ENCODE data around the gene SLC9A9.

Gene SLC9A9

DNA sequence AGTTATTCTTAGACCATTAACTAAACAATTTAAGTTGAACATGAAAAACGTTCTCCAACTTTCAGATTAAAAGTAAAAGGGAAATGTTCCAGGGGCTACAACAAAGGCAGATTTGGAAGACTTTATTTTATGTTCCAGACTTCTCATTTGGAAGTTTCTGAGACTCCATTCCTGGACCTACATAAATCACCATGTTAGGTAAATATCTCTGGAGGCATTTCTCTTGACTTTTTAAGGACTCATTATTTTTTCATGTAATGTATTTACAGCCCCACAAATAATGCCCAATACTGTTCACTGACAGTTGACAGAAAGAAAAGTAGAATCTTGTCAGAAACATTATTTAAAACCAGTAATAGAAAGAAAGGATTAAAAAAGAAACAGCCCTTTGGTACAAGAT lies 352.1 kb downstream of the SLC9A9 start (continued):
- TF ChIP-seq, protein P1, sequence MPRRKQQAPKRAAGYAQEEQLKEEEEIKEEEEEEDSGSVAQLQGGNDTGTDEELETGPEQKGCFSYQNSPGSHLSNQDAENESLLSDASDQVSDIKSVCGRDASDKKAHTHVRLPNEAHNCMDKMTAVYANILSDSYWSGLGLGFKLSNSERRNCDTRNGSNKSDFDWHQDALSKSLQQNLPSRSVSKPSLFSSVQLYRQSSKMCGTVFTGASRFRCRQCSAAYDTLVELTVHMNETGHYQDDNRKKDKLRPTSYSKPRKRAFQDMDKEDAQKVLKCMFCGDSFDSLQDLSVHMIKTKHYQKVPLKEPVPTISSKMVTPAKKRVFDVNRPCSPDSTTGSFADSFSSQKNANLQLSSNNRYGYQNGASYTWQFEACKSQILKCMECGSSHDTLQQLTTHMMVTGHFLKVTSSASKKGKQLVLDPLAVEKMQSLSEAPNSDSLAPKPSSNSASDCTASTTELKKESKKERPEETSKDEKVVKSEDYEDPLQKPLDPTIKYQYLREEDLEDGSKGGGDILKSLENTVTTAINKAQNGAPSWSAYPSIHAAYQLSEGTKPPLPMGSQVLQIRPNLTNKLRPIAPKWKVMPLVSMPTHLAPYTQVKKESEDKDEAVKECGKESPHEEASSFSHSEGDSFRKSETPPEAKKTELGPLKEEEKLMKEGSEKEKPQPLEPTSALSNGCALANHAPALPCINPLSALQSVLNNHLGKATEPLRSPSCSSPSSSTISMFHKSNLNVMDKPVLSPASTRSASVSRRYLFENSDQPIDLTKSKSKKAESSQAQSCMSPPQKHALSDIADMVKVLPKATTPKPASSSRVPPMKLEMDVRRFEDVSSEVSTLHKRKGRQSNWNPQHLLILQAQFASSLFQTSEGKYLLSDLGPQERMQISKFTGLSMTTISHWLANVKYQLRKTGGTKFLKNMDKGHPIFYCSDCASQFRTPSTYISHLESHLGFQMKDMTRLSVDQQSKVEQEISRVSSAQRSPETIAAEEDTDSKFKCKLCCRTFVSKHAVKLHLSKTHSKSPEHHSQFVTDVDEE (CRISPR knock-in tag; IDR thresholded peaks at IDR 0.05): no peak
- no peak for TF ChIP-seq ZFP3 (CRISPR knock-in tag; IDR thresholded peaks at IDR 0.05)
- TF ChIP-seq TCF4 (CRISPR knock-in tag; IDR thresholded peaks at IDR 0.05; ENCODE audit: borderline replicate concordance): no peak
- no peak for TF ChIP-seq OSR1 (CRISPR knock-in tag; IDR thresholded peaks at IDR 0.05)
- TF ChIP-seq, protein P2, sequence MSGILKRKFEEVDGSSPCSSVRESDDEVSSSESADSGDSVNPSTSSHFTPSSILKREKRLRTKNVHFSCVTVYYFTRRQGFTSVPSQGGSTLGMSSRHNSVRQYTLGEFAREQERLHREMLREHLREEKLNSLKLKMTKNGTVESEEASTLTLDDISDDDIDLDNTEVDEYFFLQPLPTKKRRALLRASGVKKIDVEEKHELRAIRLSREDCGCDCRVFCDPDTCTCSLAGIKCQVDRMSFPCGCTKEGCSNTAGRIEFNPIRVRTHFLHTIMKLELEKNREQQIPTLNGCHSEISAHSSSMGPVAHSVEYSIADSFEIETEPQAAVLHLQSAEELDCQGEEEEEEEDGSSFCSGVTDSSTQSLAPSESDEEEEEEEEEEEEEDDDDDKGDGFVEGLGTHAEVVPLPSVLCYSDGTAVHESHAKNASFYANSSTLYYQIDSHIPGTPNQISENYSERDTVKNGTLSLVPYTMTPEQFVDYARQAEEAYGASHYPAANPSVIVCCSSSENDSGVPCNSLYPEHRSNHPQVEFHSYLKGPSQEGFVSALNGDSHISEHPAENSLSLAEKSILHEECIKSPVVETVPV (CRISPR knock-in tag; IDR thresholded peaks at IDR 0.05): no peak
- TF ChIP-seq PPARA (CRISPR knock-in tag; IDR thresholded peaks at IDR 0.05; ENCODE audit: borderline replicate concordance): no peak
- TF ChIP-seq CSDC2 (CRISPR knock-in tag; IDR thresholded peaks at IDR 0.05): no peak
- TF ChIP-seq RARB (CRISPR knock-in tag; IDR thresholded peaks at IDR 0.05): no peak

DNA sequence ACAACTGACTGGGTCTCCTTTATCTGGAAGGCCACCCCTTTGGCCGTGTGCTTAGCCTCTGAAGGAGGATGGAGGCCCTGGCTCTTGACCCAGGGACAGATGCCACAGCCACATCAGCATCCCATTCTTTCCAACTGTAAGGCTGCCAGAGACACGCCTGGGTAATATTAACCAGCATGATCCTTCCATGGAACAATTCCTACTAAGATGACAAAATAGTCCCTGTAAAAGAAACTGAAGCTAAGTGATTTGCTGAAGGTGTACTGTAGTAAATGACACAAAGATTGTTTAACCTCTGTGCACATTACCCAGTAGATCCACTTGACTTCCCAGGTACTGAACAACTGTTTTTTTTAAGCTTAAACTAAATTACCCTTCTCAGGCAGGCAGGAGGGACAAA lies 352.7 kb downstream of the SLC9A9 start:
- ATAC-seq: no peak
- TF ChIP-seq OSR1 (CRISPR knock-in tag; IDR thresholded peaks at IDR 0.05) (no peak), GLIS3 (CRISPR knock-in tag; IDR thresholded peaks at IDR 0.05) (no peak), TCF4 (CRISPR knock-in tag; IDR thresholded peaks at IDR 0.05; ENCODE audit: borderline replicate concordance) (no peak), ZC3H10 (CRISPR knock-in tag; IDR thresholded peaks at IDR 0.05) (no peak), ARNTL (CRISPR knock-in tag; IDR thresholded peaks at IDR 0.05; ENCODE audit: borderline replicate concordance, low read depth) (no peak)
- TF ChIP-seq, protein P3, sequence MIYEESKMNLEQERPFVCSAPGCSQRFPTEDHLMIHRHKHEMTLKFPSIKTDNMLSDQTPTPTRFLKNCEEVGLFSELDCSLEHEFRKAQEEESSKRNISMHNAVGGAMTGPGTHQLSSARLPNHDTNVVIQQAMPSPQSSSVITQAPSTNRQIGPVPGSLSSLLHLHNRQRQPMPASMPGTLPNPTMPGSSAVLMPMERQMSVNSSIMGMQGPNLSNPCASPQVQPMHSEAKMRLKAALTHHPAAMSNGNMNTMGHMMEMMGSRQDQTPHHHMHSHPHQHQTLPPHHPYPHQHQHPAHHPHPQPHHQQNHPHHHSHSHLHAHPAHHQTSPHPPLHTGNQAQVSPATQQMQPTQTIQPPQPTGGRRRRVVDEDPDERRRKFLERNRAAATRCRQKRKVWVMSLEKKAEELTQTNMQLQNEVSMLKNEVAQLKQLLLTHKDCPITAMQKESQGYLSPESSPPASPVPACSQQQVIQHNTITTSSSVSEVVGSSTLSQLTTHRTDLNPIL (CRISPR knock-in tag; IDR thresholded peaks at IDR 0.05; ENCODE audit: low read depth): no peak

DNA sequence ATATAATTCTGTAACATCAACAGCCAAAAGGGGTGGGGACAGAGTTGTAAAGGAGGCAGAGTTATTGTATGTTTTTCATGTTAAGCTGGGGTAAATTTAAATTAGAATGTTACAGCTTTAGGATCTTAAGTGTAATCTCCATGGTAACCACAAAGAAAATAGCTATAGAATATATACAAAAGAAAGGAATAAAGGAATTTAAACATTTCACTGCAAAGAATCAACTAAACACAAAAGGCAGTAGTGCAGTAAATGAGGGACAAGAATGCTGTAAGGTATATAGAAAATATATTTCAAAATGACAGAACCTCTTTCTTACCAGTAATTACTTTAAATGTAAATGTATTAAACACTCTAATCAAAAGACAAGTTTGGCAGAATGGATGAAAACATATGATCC lies 361.7 kb downstream of the SLC9A9 start:
- ATAC-seq: no peak
- TF ChIP-seq BACH2 (CRISPR knock-in tag; IDR thresholded peaks at IDR 0.05; ENCODE audit: borderline replicate concordance): no peak
- TF ChIP-seq GLIS3 (CRISPR knock-in tag; IDR thresholded peaks at IDR 0.05): no peak
- TF ChIP-seq SNAI2 (CRISPR knock-in tag; IDR thresholded peaks at IDR 0.05): no peak
- TF ChIP-seq ISL1 (CRISPR knock-in tag; IDR thresholded peaks at IDR 0.05): no peak
- no peak for TF ChIP-seq TOX (CRISPR knock-in tag; IDR thresholded peaks at IDR 0.05; ENCODE audit: borderline replicate concordance)
- TF ChIP-seq, protein P3 (CRISPR knock-in tag; IDR thresholded peaks at IDR 0.05; ENCODE audit: low read depth): no peak
- TF ChIP-seq ZFP3 (CRISPR knock-in tag; IDR thresholded peaks at IDR 0.05): no peak
- TF ChIP-seq, protein P4, sequence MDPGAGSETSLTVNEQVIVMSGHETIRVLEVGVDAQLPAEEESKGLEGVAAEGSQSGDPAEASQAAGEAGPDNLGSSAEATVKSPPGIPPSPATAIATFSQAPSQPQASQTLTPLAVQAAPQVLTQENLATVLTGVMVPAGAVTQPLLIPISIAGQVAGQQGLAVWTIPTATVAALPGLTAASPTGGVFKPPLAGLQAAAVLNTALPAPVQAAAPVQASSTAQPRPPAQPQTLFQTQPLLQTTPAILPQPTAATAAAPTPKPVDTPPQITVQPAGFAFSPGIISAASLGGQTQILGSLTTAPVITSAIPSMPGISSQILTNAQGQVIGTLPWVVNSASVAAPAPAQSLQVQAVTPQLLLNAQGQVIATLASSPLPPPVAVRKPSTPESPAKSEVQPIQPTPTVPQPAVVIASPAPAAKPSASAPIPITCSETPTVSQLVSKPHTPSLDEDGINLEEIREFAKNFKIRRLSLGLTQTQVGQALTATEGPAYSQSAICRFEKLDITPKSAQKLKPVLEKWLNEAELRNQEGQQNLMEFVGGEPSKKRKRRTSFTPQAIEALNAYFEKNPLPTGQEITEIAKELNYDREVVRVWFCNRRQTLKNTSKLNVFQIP (CRISPR knock-in tag; IDR thresholded peaks at IDR 0.05; ENCODE audit: borderline replicate concordance, low read depth): no peak
- no peak for TF ChIP-seq ZNF8 (CRISPR knock-in tag; IDR thresholded peaks at IDR 0.05)
- no peak for TF ChIP-seq TCF4 (CRISPR knock-in tag; IDR thresholded peaks at IDR 0.05; ENCODE audit: borderline replicate concordance)
- TF ChIP-seq ARNTL (CRISPR knock-in tag; IDR thresholded peaks at IDR 0.05; ENCODE audit: borderline replicate concordance, low read depth): no peak
- no peak for TF ChIP-seq RARB (CRISPR knock-in tag; IDR thresholded peaks at IDR 0.05)
- TF ChIP-seq ESRRG (CRISPR knock-in tag; IDR thresholded peaks at IDR 0.05): no peak
- TF ChIP-seq ZNF565 (CRISPR knock-in tag; conservative IDR thresholded peaks at IDR 0.05; ENCODE audit: low read depth): no peak
- no peak for TF ChIP-seq OSR1 (CRISPR knock-in tag; IDR thresholded peaks at IDR 0.05)
- no peak for TF ChIP-seq PPARA (CRISPR knock-in tag; IDR thresholded peaks at IDR 0.05; ENCODE audit: borderline replicate concordance)
